Glomerular visceral epithelial cell (primary cell): ENCODE data around the gene UFD1.

Source experiments
- DNase-seq: peaks from one replicate; pipeline ENCODE4 v3.0.0-alpha.2; 2016; ENCODE audit errors: extremely low spot score

Gene UFD1

GRCh38 chr22:19478901-19479354 lies at the start of gene UFD1:
UFD1 (minus strand) TSS chr22:19479193; CDS start chr22:19479085, 108 bp downstream.
- peak; percentile 82 for DNase-seq

GRCh38 chr22:19527861-19528417 lies 48.9 kb upstream of the UFD1 start:
- peak; percentile 15 for DNase-seq

GRCh38 chr22:19527321-19527721 lies 48.3 kb upstream of the UFD1 start:
- DNase-seq = no peak

DNA sequence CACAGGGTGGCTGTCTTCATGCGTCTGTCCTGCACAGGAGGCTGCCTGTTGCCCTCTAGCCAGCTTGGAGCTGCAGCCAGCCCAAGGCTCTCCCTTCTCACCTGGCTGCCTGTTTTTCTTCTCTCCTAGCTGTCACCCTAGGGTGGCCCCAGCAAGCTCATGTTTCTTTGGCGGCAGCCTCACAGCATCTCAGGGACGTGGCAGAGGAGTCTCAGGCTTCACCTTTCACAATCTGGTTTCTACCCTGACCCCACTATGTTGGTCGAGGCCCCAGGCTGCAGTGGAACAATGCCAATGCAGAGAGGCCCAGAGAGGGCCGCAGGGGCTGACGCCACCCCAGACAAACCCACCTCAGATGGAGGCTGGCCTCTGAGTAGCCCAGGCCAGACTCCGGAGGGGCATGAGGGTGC lies 47.7 kb upstream of the UFD1 start:
- no peak for DNase-seq

- DNase-seq = no peak
Observed at GRCh38 chr22:19526076-19526701, 47.2 kb upstream of the UFD1 start.

- DNase-seq = no peak
Observed at GRCh38 chr22:19525666-19526065, 46.7 kb upstream of the UFD1 start.

DNA sequence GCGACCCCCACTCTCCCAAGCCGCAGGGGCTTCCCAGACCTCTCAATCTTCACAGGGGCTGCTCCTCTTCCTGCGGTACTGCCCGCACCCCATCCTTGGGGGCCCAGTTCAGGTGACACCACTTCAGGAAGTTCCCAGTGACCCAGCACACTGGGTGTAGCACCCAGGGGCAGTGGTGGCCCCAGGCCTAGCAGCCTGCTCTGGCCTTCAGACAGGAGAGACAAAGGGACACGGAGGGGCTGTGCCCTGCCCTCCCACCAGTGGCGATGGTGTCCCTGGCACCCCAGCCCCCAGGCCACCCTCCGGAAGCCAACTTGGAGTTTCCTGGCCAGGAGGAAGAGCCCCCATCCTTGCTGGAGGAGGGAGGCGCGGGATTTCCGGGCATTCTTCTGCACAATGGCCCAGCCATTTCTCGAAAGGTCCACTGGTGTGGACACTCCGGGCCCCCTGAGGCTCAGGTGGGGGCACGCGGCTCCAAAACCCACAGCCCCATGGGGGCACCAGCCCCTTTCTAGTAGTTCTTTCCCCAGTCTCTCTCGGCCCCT lies 46.2 kb upstream of the UFD1 start:
- DNase-seq = no peak

- no peak for DNase-seq
Observed at GRCh38 chr22:19524170-19525115, 45.5 kb upstream of the UFD1 start, which contains the start of gene CLDN5. CLDN5 (minus strand) TSS chr22:19524410; CDS start chr22:19524255, 155 bp downstream.

- no peak for DNase-seq
Observed at GRCh38 chr22:19523240-19524169, 44.5 kb upstream of the UFD1 start.

- DNase-seq = no peak
Observed at GRCh38 chr22:19522881-19523239, 43.9 kb upstream of the UFD1 start.

- DNase-seq = no peak
Observed at GRCh38 chr22:19522190-19522880, 43.3 kb upstream of the UFD1 start.

DNA sequence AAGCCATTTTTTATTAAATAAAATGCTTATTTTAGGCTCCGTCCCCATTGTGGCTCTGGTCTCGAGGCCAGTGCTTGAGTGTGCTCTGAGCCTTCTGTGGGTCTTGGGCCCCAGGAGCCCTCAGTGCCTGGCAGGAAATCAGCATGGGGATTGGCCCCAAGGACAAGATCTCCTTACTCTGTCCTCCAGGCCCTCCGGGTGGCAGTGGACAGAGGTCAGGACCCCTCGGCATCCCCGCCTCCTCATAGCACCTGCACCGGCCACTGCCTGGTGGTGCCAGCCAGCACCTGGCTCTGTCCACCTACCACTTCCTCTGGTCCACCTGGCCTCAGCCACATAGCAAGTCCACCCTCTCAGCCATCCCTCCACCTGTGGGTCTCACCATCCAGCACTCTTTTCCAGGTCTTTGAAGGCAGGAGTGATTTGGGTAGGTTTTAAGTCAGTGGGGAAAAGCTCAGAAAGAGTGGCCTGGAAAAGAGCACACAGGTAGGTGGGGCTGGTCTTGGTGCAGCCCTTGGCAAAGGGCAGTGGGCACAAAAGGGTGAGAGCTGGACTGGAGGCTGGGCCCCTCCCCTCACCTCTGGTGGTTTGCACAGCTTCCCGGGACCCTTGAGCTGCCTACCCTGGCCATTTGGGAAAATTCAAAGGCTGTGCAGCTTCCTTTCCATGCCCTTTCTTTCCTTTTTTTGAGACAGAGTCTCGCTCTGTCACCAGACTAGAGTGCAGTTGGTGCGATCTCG lies 41.7 kb upstream of the UFD1 start:
- no peak for DNase-seq

DNA sequence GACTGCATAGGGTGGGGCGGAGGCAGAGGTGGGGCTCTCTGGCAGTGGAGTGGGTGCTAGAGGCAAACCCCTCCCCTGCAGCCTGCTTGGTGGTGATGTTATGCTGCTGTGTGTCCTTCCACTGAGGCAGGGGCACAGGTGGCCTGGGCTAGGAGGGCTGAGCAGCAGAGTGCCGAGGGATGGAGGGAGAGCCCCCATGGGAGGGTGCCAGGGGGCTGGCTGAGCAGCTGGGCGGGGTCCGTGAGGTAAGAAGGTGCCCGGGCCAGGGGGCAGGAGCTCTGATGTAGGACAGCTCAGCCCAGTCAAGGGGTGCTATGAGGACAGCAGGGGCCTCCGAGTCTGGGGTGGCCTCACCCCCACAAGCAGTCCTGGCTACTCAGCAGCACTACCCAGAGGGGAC lies 41.0 kb upstream of the UFD1 start:
- no peak for DNase-seq

DNA sequence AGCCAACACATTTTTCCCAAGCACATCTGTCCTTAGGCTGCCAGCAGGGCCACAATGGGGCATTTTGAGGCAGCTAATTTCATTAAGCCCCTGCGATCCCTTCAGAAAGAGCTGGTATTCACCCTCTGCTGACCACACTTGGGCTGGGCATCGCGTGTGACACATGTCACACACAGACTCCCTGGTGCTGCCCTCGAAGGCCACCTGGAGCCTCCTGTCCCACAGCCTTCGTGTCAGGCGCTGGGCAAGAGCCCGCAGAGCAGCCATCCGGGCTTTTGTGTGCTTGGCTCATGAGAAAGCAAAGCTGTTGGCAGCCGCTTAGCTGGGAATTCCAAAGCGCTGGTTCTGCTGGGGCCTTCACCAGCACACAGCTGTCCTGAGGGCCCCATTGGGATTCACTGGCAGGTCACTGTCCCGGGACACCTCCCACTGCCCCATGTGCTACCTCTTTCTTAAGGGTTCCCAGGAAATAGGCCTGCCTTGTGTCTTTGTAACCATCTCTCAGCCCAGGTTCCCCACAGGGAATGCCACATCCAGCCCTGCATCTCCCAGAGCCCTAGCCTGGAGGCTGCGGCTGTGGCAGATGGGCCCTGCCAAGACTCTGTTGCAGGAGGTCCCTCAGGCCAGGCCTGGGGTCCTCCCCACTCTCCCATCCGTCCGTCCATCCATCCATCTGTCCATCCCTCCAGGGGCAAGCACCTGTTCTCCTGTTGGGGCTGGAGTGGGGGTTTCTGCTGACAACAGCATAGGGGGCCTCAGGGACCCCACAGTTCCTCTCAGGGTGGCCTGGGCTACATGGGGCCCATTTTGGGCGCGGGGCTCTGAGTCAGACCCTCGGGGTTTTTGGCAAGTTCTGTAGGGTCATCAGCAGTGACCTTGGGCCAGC lies 40.3 kb upstream of the UFD1 start:
- DNase-seq = no peak

GRCh38 chr22:19518635-19519034 lies 39.6 kb upstream of the UFD1 start:
- DNase-seq = no peak

DNA sequence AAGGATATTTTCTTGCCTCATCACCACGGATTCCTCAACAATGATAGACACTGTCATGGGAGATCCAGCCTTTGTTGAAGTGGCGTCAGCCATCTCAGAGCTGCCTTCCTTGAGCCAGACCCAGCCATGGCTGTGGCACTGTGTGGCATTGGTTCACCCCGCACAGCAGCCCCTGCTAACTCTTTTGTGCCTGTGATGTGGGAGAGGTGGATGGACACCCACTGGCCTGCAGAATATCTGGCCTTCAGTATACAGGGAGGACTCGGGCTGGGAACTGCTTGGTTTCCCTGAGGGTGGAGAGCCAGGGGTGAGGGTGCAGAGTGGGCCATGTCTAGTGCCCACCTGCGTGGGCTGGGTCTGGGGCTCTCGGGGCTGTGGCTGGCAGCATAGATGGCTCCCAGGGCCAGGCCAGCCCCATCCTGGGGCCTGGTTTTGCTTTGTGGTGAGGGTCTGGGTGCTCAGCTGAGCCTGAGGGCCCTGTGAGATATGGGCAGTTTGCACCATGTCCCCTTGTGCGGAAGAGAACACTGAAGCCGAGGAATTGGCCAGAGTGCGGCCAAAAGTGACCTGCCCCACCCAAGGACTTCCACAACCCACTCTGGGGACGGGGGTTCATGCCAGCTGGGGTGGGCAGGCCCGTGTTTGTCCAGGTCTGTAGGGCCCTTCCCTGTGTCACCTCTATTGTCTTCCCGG lies 39.1 kb upstream of the UFD1 start:
- DNase-seq = no peak

DNA sequence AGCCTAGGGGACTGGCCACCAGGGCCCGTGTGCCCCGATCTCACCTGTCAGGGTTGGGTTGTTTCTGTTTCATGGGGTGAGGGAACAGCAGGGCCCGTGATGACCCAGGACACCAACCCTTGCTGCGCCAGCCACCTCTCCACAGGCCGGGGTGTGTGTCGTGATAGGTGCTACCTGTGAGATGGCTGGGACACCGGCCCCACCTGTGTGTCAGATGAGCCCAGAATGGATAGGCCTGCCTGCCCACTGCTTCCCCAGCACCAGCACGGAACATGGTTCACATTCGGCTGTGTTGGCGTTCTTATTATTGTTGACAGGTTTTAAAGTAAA lies 38.1 kb upstream of the UFD1 start:
- DNase-seq = no peak

DNA sequence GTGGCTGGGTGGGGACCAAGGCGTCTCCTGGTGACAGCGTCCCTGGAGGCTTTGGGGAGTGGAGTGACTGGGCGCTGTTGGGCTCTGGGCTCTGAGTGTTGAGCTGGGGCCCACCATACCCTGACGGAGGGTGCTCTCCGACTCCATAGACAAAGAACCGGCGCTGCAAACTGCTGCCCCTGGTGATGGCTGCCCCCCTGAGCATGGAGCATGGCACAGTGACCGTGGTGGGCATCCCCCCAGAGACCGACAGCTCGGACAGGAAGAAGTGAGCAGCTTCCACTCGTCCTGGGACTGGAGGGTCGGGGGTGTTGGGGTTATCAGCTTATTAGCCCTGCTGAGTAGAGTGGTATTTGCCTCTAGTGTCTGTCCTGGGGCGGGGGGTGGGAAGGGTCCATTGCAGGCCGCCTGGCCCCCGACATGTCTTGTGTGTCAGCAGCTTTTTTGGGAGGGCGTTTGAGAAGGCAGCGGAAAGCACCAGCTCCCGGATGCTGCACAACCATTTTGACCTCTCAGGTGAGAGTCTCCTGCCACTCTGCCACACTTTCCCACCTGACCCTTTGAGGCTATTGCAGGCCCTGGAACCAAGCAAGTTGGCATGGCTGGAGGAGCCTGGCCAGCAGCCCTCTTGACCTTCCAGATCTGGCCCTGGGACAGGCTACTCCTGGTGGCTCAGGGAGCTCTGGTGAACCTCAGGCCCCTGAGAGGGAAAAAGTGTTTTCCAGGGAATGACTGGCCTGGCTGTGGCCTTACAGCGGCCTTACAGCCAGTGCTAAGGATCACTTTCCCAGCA lies 37.6 kb upstream of the UFD1 start:
- DNase-seq = no peak
